SK-N-MC (cell line): Measurements from ENCODE around the gene GDPD5.

Source experiments
- EZH2 ChIP-seq: fragments of 200-600 bp; sonication (generic); IDR thresholded peaks from one replicate; pipeline ENCODE4 v1.6.1; 2017; ENCODE audit warnings: antibody characterized with exemption
- FOXP2 ChIP-seq: optimal IDR thresholded peaks from 2 replicates; pipeline ENCODE3; 2011; ENCODE audit warnings: mild to moderate bottlenecking, moderate library complexity; ENCODE audit not compliant: insufficient read depth; ENCODE audit errors: extremely low read length, control extremely low read depth
- POLR2AphosphoS5 ChIP-seq: IDR thresholded peaks from 2 replicates; pipeline ENCODE4 v1.6.1; 2012; ENCODE audit warnings: mild to moderate bottlenecking, low read depth, low read length, borderline replicate concordance

DNA sequence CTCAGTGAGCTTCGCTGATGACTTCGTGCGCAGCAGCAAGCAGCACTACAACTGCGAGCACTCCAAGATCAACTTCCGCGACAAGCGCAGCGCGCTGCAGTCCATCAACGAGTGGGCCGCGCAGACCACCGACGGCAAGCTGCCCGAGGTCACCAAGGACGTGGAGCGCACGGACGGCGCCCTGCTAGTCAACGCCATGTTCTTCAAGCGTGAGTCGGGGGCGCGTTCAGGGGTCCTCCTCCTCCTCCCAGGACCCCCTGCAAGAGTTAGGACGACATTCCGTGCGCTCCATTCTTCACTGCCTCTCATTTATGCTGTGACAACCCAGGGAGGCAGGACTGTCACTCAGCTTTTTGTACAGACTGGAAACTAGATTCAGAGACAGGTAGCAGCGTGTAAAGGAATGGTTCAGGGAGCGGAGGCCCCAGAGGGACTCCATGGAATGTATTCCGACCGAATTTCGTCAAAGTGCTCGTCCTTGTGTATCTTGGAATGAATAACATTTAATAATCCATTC is 41.1 kb upstream of the GDPD5 start:
- no peak for TF ChIP-seq POLR2AphosphoS5
- TF ChIP-seq EZH2 = no peak
- no peak for TF ChIP-seq FOXP2
